Activated CD4-positive, alpha-beta T cell treated with anti-CD3 and anti-CD28 coated beads, Interleukin-2, amount 50 U/mL, for 48 hours (primary cell): ENCODE data around the gene ITGB5.

ENCODE experiments used
- DNase-seq, 2 experiments: peaks; one replicate each; pipeline ENCODE4 v3.0.0-alpha.2; 2020

Gene ITGB5

DNA sequence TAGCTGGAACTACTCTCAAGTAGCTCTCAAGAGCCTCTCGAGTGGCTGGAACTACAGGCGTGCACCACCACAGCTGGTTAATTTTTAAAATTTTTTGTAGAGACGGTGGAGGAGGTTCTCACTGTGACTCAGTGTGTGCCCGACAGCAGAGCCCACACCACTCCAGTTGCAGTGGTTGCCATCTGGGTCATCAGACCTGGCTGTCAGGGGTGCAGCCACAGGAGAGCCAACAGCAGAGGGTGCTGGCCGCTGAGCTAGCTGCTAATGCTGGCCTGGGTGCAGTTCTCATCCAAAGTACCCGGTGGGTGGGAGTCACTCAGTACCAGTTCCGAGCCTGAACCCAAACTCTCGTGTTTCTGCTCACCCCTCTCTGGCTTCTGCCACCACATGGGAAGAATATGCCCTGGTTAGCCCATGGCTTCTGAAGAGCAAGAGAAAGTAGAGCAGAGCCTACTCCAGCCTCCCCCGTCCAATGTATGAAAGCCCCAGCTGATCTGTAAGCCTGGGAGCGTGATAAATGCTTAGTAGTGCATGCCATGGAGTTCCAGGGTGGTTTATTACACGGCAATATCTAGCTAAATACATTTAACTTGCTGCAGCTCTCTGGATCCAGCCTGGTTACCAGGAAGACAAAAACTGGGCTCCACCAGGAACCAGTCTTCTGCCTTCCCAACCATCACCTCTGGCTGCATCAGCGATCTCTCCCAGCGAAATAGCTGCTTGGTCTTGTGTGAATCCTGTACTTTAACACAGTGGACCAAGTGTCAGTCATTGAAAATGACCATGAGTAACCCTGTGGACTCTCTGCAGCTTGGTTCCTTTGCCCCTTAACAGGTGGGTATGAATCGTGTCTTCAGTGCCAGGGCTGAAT is 139.8 kb downstream of the ITGB5 start:
- DNase-seq = no peak

DNA sequence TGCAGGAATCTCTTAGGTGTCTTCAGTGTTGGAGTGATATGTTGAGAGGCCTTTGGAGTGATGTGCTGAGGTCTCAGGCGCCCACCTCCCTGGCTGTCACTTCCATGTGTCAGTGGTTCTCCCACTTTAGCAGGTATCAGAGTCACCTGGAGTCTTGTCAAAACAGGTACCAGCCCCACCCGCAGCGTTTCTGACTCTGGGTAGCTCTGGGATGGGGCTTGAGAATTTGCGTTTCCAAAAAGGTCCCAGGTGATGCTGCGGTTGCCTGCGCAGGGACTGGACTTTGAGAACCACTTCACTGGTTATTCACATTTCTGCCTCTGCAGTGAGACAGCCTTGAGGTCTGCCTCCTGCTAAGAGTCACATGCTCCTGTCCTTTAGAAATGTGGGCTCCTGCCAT is 141.4 kb downstream of the ITGB5 start:
- no peak for DNase-seq

GRCh38 chr3:124741027-124741426 is 146.1 kb downstream of the ITGB5 start:
- DNase-seq = no peak

- no peak for DNase-seq
These were observed 155.4 kb downstream of the ITGB5 start for GRCh38 chr3:124731760-124732159.

- peak; percentile 24 to 27 for DNase-seq
These were observed 156.2 kb downstream of the ITGB5 start for GRCh38 chr3:124730941-124731297.

DNA sequence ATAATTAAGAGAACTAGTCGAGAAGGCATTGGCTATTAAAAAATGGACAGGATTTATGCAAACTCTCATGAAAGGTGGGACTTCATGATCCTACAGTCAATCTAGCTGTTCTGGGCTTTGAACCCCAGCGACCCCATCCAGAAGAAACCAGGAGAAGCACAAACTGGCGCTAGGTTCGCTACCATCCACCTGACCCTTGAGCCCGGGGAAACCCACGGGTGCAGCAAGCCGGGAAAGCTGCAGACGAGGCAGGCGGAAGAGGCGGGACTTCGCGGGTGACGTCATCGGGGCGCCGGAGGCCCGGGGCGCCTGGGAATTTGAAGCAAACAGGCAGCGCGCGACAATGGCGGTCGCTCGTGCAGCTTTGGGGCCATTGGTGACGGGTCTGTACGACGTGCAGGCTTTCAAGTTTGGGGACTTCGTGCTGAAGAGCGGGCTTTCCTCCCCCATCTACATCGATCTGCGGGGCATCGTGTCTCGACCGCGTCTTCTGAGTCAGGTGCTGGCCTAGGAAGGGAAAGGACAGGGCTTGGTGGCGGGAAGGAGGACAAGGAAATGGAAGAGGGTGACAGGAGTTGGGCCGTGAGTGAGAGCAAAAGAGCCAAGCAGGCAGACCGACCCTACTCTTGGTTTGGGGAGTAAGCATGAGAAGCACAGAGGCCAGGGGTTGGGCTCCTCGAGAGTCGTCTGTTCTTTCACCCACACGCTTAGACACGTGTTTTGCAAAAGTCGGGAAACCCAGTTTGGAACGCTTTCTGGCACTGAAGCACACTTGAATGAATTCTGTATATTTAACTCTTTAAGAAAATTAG is 156.8 kb downstream of the ITGB5 start, which contains the start of gene UMPS:
Gene UMPS (plus strand): TSS at position 324 of the 812 bp plus-strand sequence. CDS start 20 bp downstream, at position 344.
- peak; percentile 94 to 96 for DNase-seq

DNA sequence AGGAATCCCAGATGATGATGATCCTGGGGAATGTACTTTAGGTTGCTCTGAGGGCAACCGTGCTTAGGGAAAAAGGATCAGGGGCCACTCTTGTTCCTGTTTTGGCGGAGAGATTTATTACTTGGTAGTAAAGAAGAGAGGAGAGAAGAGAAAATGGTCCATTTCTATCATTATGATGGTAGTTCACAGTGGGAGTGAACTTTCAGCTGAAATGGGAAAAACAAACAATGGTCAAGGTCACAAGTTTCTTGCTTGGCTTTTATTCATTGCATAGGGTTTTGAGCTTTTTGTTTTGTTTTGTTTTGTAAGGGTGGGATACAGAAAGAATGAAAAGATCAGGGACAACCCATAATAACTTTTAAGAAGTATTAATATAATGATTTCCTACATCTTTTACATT is 164.6 kb downstream of the ITGB5 start:
- no peak for DNase-seq

- no peak for DNase-seq
These were observed 172.8 kb downstream of the ITGB5 start for GRCh38 chr3:124714223-124714853.
